H1 (cell line): ENCODE results near the gene NFKB1. TPM values are rescaled to one million over a fixed set of nuclear protein-coding genes. Genes with fewer than 3 reads are reported as not detected.

Experiments used
- CTCF ChIA-PET: fragments of 300-600 bp; sonication (Branson Sonifier 250); formaldehyde crosslinking; loops from one replicate; lab custom pipeline; 2021; ENCODE audit not compliant: partially characterized antibody; lab: Charles Lee
- POLR2A ChIA-PET: fragments of 300-600 bp; sonication (Branson Sonifier 250); formaldehyde crosslinking; loops from one replicate; lab custom pipeline; 2021; ENCODE audit warnings: inconsistent platforms; ENCODE audit not compliant: partially characterized antibody; lab: Charles Lee
- DNase-seq, 2 experiments: peaks; one replicate each; pipeline versions ENCODE4 v3.0.0 to v3.0.0-alpha.2; 2010 to 2022; ENCODE audit warnings: low spot score in 2 of 2, low read depth in 1 of 2, mixed read lengths in 1 of 2
- FAIRE-seq: peaks from 2 replicates; lab custom pipeline; 2011; peaks lifted over from hg19 to GRCh38; lab: Jason Lieb, UNC
- H2AFZ ChIP-seq: 2 replicates; pipeline ENCODE4 v1.8.1; 2012; ENCODE audit warnings: low read length, inconsistent platforms
- H2AK5ac ChIP-seq: 2 replicates; pipeline ENCODE4 v1.6.1; 2013; ENCODE audit warnings: low read depth, low read length
- H2BK120ac ChIP-seq: replicated peaks from 2 replicates; pipeline ENCODE3; 2013; ENCODE audit warnings: low read depth, low read length, inconsistent platforms
- H2BK12ac ChIP-seq: 2 replicates; pipeline ENCODE4 v1.6.1; 2013; ENCODE audit warnings: low read depth, low read length
- H2BK15ac ChIP-seq: 2 replicates; pipeline ENCODE4 v1.6.1; 2013; ENCODE audit warnings: low read length
- H2BK20ac ChIP-seq: 2 replicates; pipeline ENCODE4 v1.6.1; 2013; ENCODE audit warnings: low read length
- H2BK5ac ChIP-seq: 2 replicates; pipeline ENCODE4 v1.6.1; 2013; ENCODE audit warnings: low read depth, low read length
- H3K14ac ChIP-seq: 2 replicates; pipeline ENCODE4 v1.6.1; 2013; ENCODE audit warnings: inconsistent platforms; ENCODE audit not compliant: insufficient read length
- H3K18ac ChIP-seq: 2 replicates; pipeline ENCODE4 v1.6.1; 2013; ENCODE audit warnings: low read length; ENCODE audit errors: extremely low read depth
- H3K23ac ChIP-seq: 2 replicates; pipeline ENCODE4 v1.6.1; 2013; ENCODE audit warnings: inconsistent platforms; ENCODE audit not compliant: insufficient read length
- H3K23me2 ChIP-seq: 2 replicates; pipeline ENCODE4 v1.6.1; 2013; ENCODE audit warnings: low read depth, low read length
- H3K27ac ChIP-seq: 2 replicates; pipeline ENCODE4 v1.6.1; 2011; ENCODE audit warnings: low read depth, low read length, inconsistent platforms
- H3K27me3 ChIP-seq, 4 experiments: replicated peaks in 1 of 4; 1 replicate in 1 of 4; 2 replicates in 3 of 4; pipeline versions ENCODE4 v1.6.1 to v1.8.1; 2011 to 2013; ENCODE audit warnings: low read length in 3 of 4, mild to moderate bottlenecking in 3 of 4, inconsistent platforms in 2 of 4, mixed read lengths in 2 of 4, moderate library complexity in 1 of 4; ENCODE audit not compliant: control insufficient read depth in 3 of 4, insufficient read depth in 3 of 4; ENCODE audit errors: extremely low read depth in 1 of 4
- H3K36me3 ChIP-seq, 4 experiments: 2 replicates each; pipeline versions ENCODE4 v1.6.1 to v1.8.1; 2011 to 2013; ENCODE audit warnings: mild to moderate bottlenecking in 4 of 4, low read length in 3 of 4, moderate library complexity in 2 of 4, control low read depth in 1 of 4, inconsistent platforms in 1 of 4; ENCODE audit not compliant: insufficient read depth in 4 of 4, control insufficient read depth in 2 of 4
- H3K4ac ChIP-seq: replicated peaks from 2 replicates; pipeline ENCODE3; 2013; ENCODE audit warnings: low read length, low read depth, mixed read lengths, inconsistent platforms; ENCODE audit not compliant: insufficient read length
- H3K4me1 ChIP-seq, 4 experiments: replicated peaks in 1 of 4; 1 replicate in 1 of 4; 2 replicates in 3 of 4; pipeline versions ENCODE4 v1.6.1 to v1.8.1; 2011 to 2013; ENCODE audit warnings: low read length in 3 of 4, inconsistent platforms in 2 of 4, mixed read lengths in 1 of 4; ENCODE audit not compliant: insufficient read depth in 4 of 4, control insufficient read depth in 3 of 4
- H3K4me2 ChIP-seq, 2 experiments: 2 replicates each; pipeline versions ENCODE4 v1.6.1 to v1.8.1; 2011 to 2013; ENCODE audit warnings: low read depth in 2 of 2, low read length in 2 of 2, control low read depth in 1 of 2, inconsistent platforms in 1 of 2, mild to moderate bottlenecking in 1 of 2; ENCODE audit not compliant: insufficient read depth in 1 of 2
- H3K4me3 ChIP-seq, 4 experiments: fragments of 200-600, 300-600 bp in 1 of 4; sonication (generic), shearing (Covaris generic), sonication (Bioruptor Twin) in 1 of 4; 2 replicates each; pipeline versions ENCODE4 v1.5.1 to v1.8.1; 2011 to 2016; ENCODE audit warnings: low read length in 4 of 4, low read depth in 3 of 4, control low read depth in 2 of 4, inconsistent platforms in 2 of 4, mild to moderate bottlenecking in 2 of 4, mixed read lengths in 1 of 4, moderate library complexity in 1 of 4; ENCODE audit not compliant: insufficient read depth in 2 of 4; ENCODE audit errors: extremely low read depth in 1 of 4
- H3K56ac ChIP-seq: replicated peaks from 2 replicates; pipeline ENCODE3; 2013; ENCODE audit warnings: low read depth, mild to moderate bottlenecking, mixed read lengths, low read length, inconsistent platforms; ENCODE audit not compliant: insufficient read length
- H3K79me1 ChIP-seq: 2 replicates; pipeline ENCODE4 v1.6.1; 2013; ENCODE audit warnings: low read depth, low read length, control low read depth
- H3K79me2 ChIP-seq, 2 experiments: 2 replicates each; pipeline versions ENCODE4 v1.6.1 to v1.8.1; 2012 to 2013; ENCODE audit warnings: low read length in 2 of 2, mild to moderate bottlenecking in 2 of 2, inconsistent platforms in 1 of 2; ENCODE audit not compliant: insufficient read depth in 2 of 2, control insufficient read depth in 1 of 2
- H3K9ac ChIP-seq, 4 experiments: replicated peaks in 1 of 4; 1 replicate in 1 of 4; 2 replicates in 3 of 4; pipeline versions ENCODE4 v1.6.1 to v1.8.1; 2011 to 2013; ENCODE audit warnings: low read depth in 3 of 4, low read length in 3 of 4, control low read depth in 2 of 4, mild to moderate bottlenecking in 2 of 4, moderate library complexity in 2 of 4, inconsistent platforms in 1 of 4; ENCODE audit errors: extremely low read depth in 1 of 4
- H3K9me3 ChIP-seq, 2 experiments: 2 replicates each; pipeline versions ENCODE4 v1.6.1 to v1.8.1; 2012 to 2013; ENCODE audit warnings: mild to moderate bottlenecking in 2 of 2, moderate library complexity in 2 of 2, control low read depth in 1 of 2, inconsistent platforms in 1 of 2, low read depth in 1 of 2, low read length in 1 of 2, mixed read lengths in 1 of 2; ENCODE audit not compliant: insufficient read depth in 2 of 2
- H4K20me1 ChIP-seq, 2 experiments: replicated peaks in 1 of 2; 2 replicates each; pipeline versions ENCODE3 to v1.8.1; 2011 to 2013; ENCODE audit warnings: inconsistent platforms in 2 of 2, low read length in 2 of 2, mild to moderate bottlenecking in 1 of 2; ENCODE audit not compliant: insufficient read depth in 2 of 2, control insufficient read depth in 1 of 2
- H4K5ac ChIP-seq: 2 replicates; pipeline ENCODE4 v1.6.1; 2013; ENCODE audit warnings: low read length, low read depth, mixed read lengths, inconsistent platforms; ENCODE audit not compliant: insufficient read length
- H4K8ac ChIP-seq: 2 replicates; pipeline ENCODE4 v1.8.0; 2013; ENCODE audit warnings: mild to moderate bottlenecking, moderate library complexity, low read length, inconsistent platforms; ENCODE audit not compliant: insufficient read depth; ENCODE audit errors: extremely low read depth
- H4K91ac ChIP-seq: replicated peaks from 2 replicates; pipeline ENCODE3; 2013; ENCODE audit warnings: low read length, mixed read lengths, inconsistent platforms; ENCODE audit not compliant: insufficient read length
- HDAC6 ChIP-seq: IDR thresholded peaks from one replicate; pipeline ENCODE4 v1.7.1; 2012; ENCODE audit warnings: low read depth, mild to moderate bottlenecking, inconsistent platforms, low read length, moderate library complexity
- RAD21 ChIP-seq, 2 experiments: IDR thresholded peaks in 1 of 2; conservative IDR thresholded peaks in 1 of 2; 2 replicates each; pipeline ENCODE4 v1.6.1; 2011; ENCODE audit warnings: low read depth in 2 of 2, low read length in 2 of 2, improper control_type of control experiment in 1 of 2, inconsistent platforms in 1 of 2, mild to moderate bottlenecking in 1 of 2, moderate library complexity in 1 of 2
- WGBS, 2 experiments: shearing (Covaris generic) in 1 of 2; methylation state at CpG; one replicate each; pipeline versions ENCODE4 v1.1.6 to v1.1.7; 2013 to 2015; ENCODE audit warnings: low lambda C conversion rate in 2 of 2, mixed read lengths in 2 of 2, inconsistent platforms in 1 of 2, low coverage in 1 of 2, missing lambda C conversion rate in 1 of 2; ENCODE audit not compliant: insufficient replicate concordance in 2 of 2, insufficient coverage in 1 of 2, insufficient read length in 1 of 2; ENCODE audit errors: extremely low coverage in 1 of 2, missing lambda C conversion rate in 1 of 2; 5-methylcytosine and 5-hydroxymethylcytosine counted together
- polyA plus RNA-seq, 7 experiments: library from polyadenylated mRNA; depleted of rRNA in 3 of 7; stranded (reverse) in 5 of 7; unstranded in 2 of 7; fragments of >200 nt in 5 of 7; fragments of 200-250 nt in 2 of 7; gene quantifications; 1 replicate in 5 of 7; 2 replicates in 1 of 7; 4 replicates in 1 of 7; pipeline versions ENCODE4 v1.2.1 to v1.2.3, GENCODE V29; 2011 to 2013; ENCODE audit warnings: missing spikeins in 2 of 7, mixed read lengths in 2 of 7
- total RNA-seq: library from RNA; stranded (reverse); fragmentation: NEBNext Ultra II Directional; extraction: Animal tissue kit (Norgen Biotek cat#: 25700); gene quantifications from 2 replicates; pipeline ENCODE4 v1.2.1, GENCODE V29; 2021
- TF ChIP-seq, protein P1 (sequence below), 3 experiments: IDR thresholded peaks; 1 replicate in 2 of 3; 2 replicates in 1 of 3; pipeline versions ENCODE4 v1.5.1 to v1.6.1; 2011; ENCODE audit warnings: low read length in 3 of 3, mild to moderate bottlenecking in 3 of 3, inconsistent platforms in 2 of 3, low read depth in 1 of 3, moderate library complexity in 1 of 3; ENCODE audit not compliant: insufficient read depth in 1 of 3; ENCODE audit errors: control extremely low read depth in 1 of 3

The NFKB1 gene
- total and polyA plus RNA-seq, 2 of the 8 experiments (the other 6 are each of a cell fraction or from before 2014, with no cell fraction given) = 2.9 to 6.8 TPM

DNA sequence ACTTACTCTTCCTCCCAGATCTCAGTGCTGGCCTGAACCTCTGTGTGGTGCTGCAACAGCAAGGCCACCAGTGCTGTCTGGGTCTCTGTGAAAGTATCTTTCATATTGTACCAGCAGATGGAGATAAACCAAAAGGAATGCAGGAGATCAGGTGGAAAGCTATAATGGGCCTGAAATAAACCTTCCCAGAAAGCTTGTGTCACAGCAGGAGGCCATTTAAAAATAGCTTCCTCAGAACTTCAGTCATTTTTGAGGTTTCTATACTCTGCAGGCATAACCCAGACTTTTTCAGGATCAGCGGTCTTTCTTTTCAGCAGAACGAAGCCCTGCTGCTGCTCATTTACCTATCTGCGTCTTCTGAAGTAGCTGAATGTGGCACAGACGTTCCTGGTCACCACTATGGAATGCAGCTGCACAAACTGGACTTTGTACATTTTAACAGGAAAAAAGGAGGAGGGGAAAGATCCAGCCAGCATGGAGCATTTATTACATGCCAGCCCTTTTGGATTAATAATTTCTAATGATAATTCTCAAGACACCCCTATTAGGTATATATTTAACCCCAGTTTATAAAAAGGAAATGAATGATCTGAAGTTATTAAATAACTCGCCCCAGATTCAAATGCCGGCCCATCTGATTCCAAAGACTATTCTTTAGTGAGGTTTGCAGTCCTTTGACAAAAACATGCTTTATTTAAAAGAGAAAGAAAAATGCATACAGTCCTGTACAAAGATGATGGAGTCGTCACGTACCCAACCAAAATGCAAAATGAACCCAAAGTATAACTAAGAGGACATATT, 119.7 kb downstream of the NFKB1 start:
- Histone ChIP-seq H3K4me1 (peaks cover 5 to 10% (median 6%) of the 10 kb centered on the region in 4 experiments; a peak in 6 of 7 replicates), H3K27ac (no peak overlapping the region), H2BK5ac (no peak overlapping the region), H3K36me3 (no peaks in the 10 kb centered on the region), H3K23me2 (no peaks in the 10 kb centered on the region), H4K91ac (no peak overlapping the region), H2BK20ac (no peak overlapping the region), H3K4ac (no peak overlapping the region), H3K56ac (no peak overlapping the region), H2AFZ (no peak overlapping the region), H3K23ac (no peak overlapping the region), H3K79me1 (no peaks in the 10 kb centered on the region), H2AK5ac (no peak overlapping the region; the same call in 1 of the 2 replicates), H4K5ac (no peak overlapping the region), H3K9ac (no peak overlapping the region), H3K4me3 (no peak overlapping the region), H4K8ac (no peak overlapping the region), H2BK120ac (no peak overlapping the region), H3K79me2 (no peaks in the 10 kb centered on the region), H3K4me2 (no peak overlapping the region), H3K14ac (no peak overlapping the region), H2BK12ac (no peak overlapping the region), H3K9me3 (no peaks in the 10 kb centered on the region), H2BK15ac (no peak overlapping the region), H3K18ac (no peak overlapping the region), H3K27me3 (no peaks in the 10 kb centered on the region), H4K20me1 (no peaks in the 10 kb centered on the region)
- ChIA-PET CTCF (interaction anchor here (0.7 to 2.1 kb wide), 16 partner anchors 10 to 468 kb away, joined by 3 to 10 read pairs (median 4); no protein-coding TSS in a partner anchor), POLR2A (no interaction called here)
- FAIRE-seq (no peak), DNase-seq (no peak)
- TF ChIP-seq, protein P1, sequence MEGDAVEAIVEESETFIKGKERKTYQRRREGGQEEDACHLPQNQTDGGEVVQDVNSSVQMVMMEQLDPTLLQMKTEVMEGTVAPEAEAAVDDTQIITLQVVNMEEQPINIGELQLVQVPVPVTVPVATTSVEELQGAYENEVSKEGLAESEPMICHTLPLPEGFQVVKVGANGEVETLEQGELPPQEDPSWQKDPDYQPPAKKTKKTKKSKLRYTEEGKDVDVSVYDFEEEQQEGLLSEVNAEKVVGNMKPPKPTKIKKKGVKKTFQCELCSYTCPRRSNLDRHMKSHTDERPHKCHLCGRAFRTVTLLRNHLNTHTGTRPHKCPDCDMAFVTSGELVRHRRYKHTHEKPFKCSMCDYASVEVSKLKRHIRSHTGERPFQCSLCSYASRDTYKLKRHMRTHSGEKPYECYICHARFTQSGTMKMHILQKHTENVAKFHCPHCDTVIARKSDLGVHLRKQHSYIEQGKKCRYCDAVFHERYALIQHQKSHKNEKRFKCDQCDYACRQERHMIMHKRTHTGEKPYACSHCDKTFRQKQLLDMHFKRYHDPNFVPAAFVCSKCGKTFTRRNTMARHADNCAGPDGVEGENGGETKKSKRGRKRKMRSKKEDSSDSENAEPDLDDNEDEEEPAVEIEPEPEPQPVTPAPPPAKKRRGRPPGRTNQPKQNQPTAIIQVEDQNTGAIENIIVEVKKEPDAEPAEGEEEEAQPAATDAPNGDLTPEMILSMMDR (IDR thresholded peaks at IDR 0.05; ENCODE audit: control extremely low read depth in 1 of 3, insufficient read depth in 1 of 3, low read depth in 1 of 3, low read length in 3 of 3) = peak in 2 of 3 experiments; percentile 33 to 34; a peak in 2 of 4 replicates
- TF ChIP-seq RAD21 (IDR thresholded peaks at IDR 0.05 in 1 of 2, conservative IDR thresholded peaks at IDR 0.05 in 1 of 2; ENCODE audit: low read depth in 2 of 2, low read length in 2 of 2) (peak; percentile 62 to 65), HDAC6 (no peak)
- WGBS, 2 experiments = 92% methylated on average over 8 of the region's 8 CpGs; no CpG with 5 or more reads in 1 of the 2 experiments
